IgD-negative memory B cell (primary cell): Measurements from ENCODE around the gene ILF2. TPM values are rescaled to one million over a fixed set of nuclear protein-coding genes. Genes with fewer than 3 reads are reported as not detected.

Experiments
- H3K27ac Mint-ChIP-seq, 3 donors: one replicate each; pipeline ENCODE4 v1.8.0; 2020 to 2022; ENCODE audit warnings: mild to moderate bottlenecking in 3 of 3, mixed read lengths in 3 of 3, moderate library complexity in 1 of 3
- H3K27me3 Mint-ChIP-seq: one replicate; pipeline ENCODE4 v1.8.0; 2021; ENCODE audit warnings: mixed read lengths
- H3K36me3 Mint-ChIP-seq: one replicate; pipeline ENCODE4 v1.8.0; 2020; ENCODE audit warnings: mild to moderate bottlenecking, mixed read lengths
- H3K4me1 Mint-ChIP-seq, 3 donors: one replicate each; pipeline ENCODE4 v1.8.0; 2020 to 2022; ENCODE audit warnings: mixed read lengths in 3 of 3, mild to moderate bottlenecking in 1 of 3
- H3K4me3 Mint-ChIP-seq, 4 donors: one replicate each; pipeline ENCODE4 v1.8.0; 2020 to 2022; ENCODE audit warnings: mild to moderate bottlenecking in 4 of 4, mixed read lengths in 4 of 4, moderate library complexity in 3 of 4
- H3K9me3 Mint-ChIP-seq, 3 donors: one replicate each; pipeline ENCODE4 v1.8.0; 2020 to 2021; ENCODE audit warnings: mixed read lengths in 3 of 3, mild to moderate bottlenecking in 1 of 3
- polyA plus RNA-seq: library from polyadenylated mRNA; unstranded; fragments of 300-500 nt; fragmentation: Illumina TruSeq; gene quantifications from one replicate; pipeline ENCODE4 v1.2.3, GENCODE V29; 2021

The ILF2 gene
- polyA plus RNA-seq, 1 donor from 2014 or later, result 106 TPM

- Mint-ChIP-seq H3K27me3 (peaks cover 2% of the 10 kb centered on the region), H3K4me1 (peaks cover 0 to 6% (median 4%) of the 10 kb centered on the region in 3 donors), H3K9me3 (peaks cover 0 to 2% (median 0%) of the 10 kb centered on the region in 3 donors), H3K36me3 (peaks cover 1% of the 10 kb centered on the region), H3K27ac (peak within 1 kb of the TSS in 1 of 3 donors; percentile 67), H3K4me3 (no peak within 1 kb of the TSS)
Observed at GRCh38 chr1:153616144-153616916, 54.5 kb downstream of the ILF2 start, which contains the start of gene S100A14. S100A14 (minus strand) TSS chr1:153616325; CDS start chr1:153615858, 467 bp downstream.

GRCh38 chr1:153615406-153615805, 55.4 kb downstream of the ILF2 start:
- H3K36me3 Mint-ChIP-seq, result peaks cover 1% of the 10 kb centered on the region
- peaks cover 0 to 6% (median 4%) of the 10 kb centered on the region in 3 donors for H3K4me1 Mint-ChIP-seq
- no peak overlapping the region for H3K4me3 Mint-ChIP-seq
- peaks cover 2% of the 10 kb centered on the region for H3K27me3 Mint-ChIP-seq
- no peak overlapping the region for H3K27ac Mint-ChIP-seq
- peaks cover 0 to 2% (median 0%) of the 10 kb centered on the region in 3 donors for H3K9me3 Mint-ChIP-seq

DNA sequence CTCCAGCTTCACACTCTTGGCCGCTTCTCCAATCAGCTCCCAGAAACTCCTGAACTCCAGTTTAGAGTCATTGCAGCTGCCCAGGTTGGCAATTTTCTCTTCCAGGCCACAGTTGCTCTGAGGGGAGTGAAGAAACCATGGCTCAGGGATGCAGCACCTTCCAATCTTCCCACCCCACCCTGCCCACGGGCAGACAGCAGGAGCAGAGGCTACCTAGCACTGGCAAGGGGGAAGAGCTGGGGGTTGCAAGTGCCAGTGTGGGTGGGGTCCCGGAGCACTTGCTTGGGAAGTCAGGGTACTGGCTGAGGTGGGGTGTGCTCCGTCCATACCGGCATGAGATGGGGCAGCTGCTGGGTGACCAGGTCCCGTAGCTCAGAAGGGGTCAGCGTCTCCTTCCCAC, 55.9 kb downstream of the ILF2 start:
- peaks cover 0 to 6% (median 4%) of the 10 kb centered on the region in 3 donors for H3K4me1 Mint-ChIP-seq
- H3K4me3 Mint-ChIP-seq, result no peak overlapping the region
- H3K27me3 Mint-ChIP-seq, result peaks cover 2% of the 10 kb centered on the region
- peaks cover 0 to 2% (median 0%) of the 10 kb centered on the region in 3 donors for H3K9me3 Mint-ChIP-seq
- H3K36me3 Mint-ChIP-seq, result peaks cover 1% of the 10 kb centered on the region
- H3K27ac Mint-ChIP-seq, result no peak overlapping the region

GRCh38 chr1:153614189-153614900, 56.4 kb downstream of the ILF2 start:
- no peak overlapping the region for H3K27ac Mint-ChIP-seq

DNA sequence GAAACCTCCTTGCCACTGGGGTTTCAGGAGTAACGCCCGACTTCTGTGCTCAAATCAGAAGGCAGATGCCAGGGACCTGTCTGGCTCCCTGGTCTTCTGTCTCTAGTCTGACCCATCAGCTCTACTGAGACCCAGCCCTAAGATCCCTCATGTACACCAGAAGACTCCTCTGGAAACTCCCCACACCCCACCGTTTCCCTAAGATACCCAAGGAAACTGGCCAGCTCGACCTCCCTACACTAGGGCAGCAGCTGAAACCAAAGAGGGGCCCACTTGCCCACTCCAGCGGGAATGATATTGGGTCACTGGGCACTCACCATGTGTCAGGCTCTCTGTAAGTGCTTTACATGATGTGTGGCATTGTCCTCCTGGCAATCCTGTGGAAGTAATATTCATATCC, 57.4 kb downstream of the ILF2 start:
- H3K27ac Mint-ChIP-seq, result no peak overlapping the region
- H3K4me3 Mint-ChIP-seq, result no peak overlapping the region
- peaks cover 2% of the 10 kb centered on the region for H3K36me3 Mint-ChIP-seq
- H3K27me3 Mint-ChIP-seq, result peaks cover 2% of the 10 kb centered on the region
- H3K4me1 Mint-ChIP-seq, result peaks cover 0 to 6% (median 4%) of the 10 kb centered on the region in 3 donors
- H3K9me3 Mint-ChIP-seq, result peaks cover 0 to 2% (median 0%) of the 10 kb centered on the region in 3 donors

More at GRCh38 chr1:153614189-153614900, 56.4 kb downstream of the ILF2 start:
- Mint-ChIP-seq H3K4me3 (no peak overlapping the region), H3K9me3 (peaks cover 0 to 2% (median 0%) of the 10 kb centered on the region in 3 donors), H3K36me3 (no peaks in the 10 kb centered on the region), H3K27me3 (peaks cover 2% of the 10 kb centered on the region), H3K4me1 (peaks cover 0 to 6% (median 4%) of the 10 kb centered on the region in 3 donors)

- H3K4me3 Mint-ChIP-seq, result no peak within 1 kb of the TSS
Observed at GRCh38 chr1:153612755-153613331, 58.0 kb downstream of the ILF2 start, which contains the start of gene S100A16. S100A16 (minus strand) TSS chr1:153613137; CDS start chr1:153608151, 4,986 bp downstream.

DNA sequence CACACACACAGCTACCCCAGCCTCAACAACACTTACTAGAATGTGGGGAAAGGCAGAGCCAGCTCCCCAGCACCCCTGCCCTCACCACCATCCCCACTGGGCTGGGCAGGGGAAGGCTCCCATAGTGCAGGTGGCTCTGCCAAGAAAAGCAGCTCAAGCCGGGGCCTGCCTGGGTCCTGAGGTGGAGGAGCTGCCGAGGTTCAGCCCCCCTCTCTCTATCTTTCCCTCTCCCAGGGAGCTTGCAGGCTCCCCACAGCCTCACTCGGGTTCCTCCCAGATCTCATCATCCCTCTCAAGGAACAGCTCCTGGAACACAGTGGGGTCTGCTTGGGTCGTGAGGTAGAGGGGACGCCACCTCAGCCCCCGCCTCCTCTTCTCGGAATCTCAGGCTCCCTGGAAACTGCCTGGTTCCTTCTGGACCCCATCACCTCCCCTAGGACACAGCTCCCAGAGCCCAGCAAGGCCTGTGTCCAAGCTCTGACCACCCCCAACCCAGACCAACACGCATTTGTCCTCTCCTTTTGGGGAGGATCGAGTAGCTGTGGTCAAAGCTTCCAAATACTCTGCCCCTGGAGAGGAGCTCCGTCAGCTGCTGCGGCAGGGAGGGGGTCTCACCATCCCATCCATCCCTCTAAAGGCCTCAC, 58.6 kb downstream of the ILF2 start:
- Mint-ChIP-seq H3K4me3 (no peak overlapping the region), H3K36me3 (peaks cover 2% of the 10 kb centered on the region), H3K27me3 (peaks cover 2% of the 10 kb centered on the region), H3K4me1 (no peaks in the 10 kb centered on the region), H3K9me3 (no peaks in the 10 kb centered on the region), H3K27ac (no peak overlapping the region)

More at GRCh38 chr1:153612755-153613331, 58.0 kb downstream of the ILF2 start, which contains the start of gene S100A16:
- Mint-ChIP-seq H3K4me1 (peaks cover 0 to 5% (median 4%) of the 10 kb centered on the region in 3 donors), H3K9me3 (peaks cover 0 to under 1% (median 0%) of the 10 kb centered on the region in 3 donors), H3K27ac (no peak within 1 kb of the TSS), H3K27me3 (peaks cover 2% of the 10 kb centered on the region), H3K36me3 (peaks cover 2% of the 10 kb centered on the region)

Other genes starting within 250 kb of the ILF2 start
- not detected for gene S100A7, start 210.3 kb downstream of the ILF2 start, polyA plus RNA-seq
- gene S100A6, start 135.0 kb downstream of the ILF2 start, polyA plus RNA-seq, result 397 TPM
- gene S100A5, start 130.1 kb downstream of the ILF2 start, polyA plus RNA-seq, result 1.4 TPM
- 524 TPM for gene S100A4, start 125.2 kb downstream of the ILF2 start, polyA plus RNA-seq
- gene S100A3, start 121.7 kb downstream of the ILF2 start, polyA plus RNA-seq, result not detected
- gene S100A2, start 105.1 kb downstream of the ILF2 start, polyA plus RNA-seq, result not detected
- not detected for gene S100A16, start 57.9 kb downstream of the ILF2 start, polyA plus RNA-seq
- gene S100A14, start 54.7 kb downstream of the ILF2 start, polyA plus RNA-seq, result not detected
- gene S100A13, start 43.5 kb downstream of the ILF2 start, polyA plus RNA-seq, result 3.0 TPM
- not detected for gene S100A1, start 42.6 kb downstream of the ILF2 start, polyA plus RNA-seq
- 78.6 TPM for gene CHTOP, start 36.9 kb downstream of the ILF2 start, polyA plus RNA-seq
- 74.5 TPM for gene SNAPIN, start 12.3 kb downstream of the ILF2 start, polyA plus RNA-seq
- gene NPR1, start 7.7 kb upstream of the ILF2 start, polyA plus RNA-seq, result not detected
- gene INTS3, start 57.1 kb upstream of the ILF2 start, polyA plus RNA-seq, result 11.8 TPM
- 12.9 TPM for gene SLC27A3, start 104.4 kb upstream of the ILF2 start, polyA plus RNA-seq